PC-3 (cell line): ENCODE results near the gene TMEM18.

ENCODE experiments used
- EZH2 ChIP-seq: fragments of 300-600 bp; sonication (generic); IDR thresholded peaks from one replicate; pipeline ENCODE4 v1.6.1; 2017; ENCODE audit warnings: antibody characterized with exemption, mild to moderate bottlenecking, low read length; ENCODE audit not compliant: unreplicated experiment
- TF ChIP-seq, protein P1 (sequence below): fragments of 300-600 bp; sonication (generic); conservative IDR thresholded peaks from 2 replicates; pipeline ENCODE4 v1.5.1; 2017; ENCODE audit warnings: antibody characterized with exemption, low read depth, mild to moderate bottlenecking, low read length

DNA sequence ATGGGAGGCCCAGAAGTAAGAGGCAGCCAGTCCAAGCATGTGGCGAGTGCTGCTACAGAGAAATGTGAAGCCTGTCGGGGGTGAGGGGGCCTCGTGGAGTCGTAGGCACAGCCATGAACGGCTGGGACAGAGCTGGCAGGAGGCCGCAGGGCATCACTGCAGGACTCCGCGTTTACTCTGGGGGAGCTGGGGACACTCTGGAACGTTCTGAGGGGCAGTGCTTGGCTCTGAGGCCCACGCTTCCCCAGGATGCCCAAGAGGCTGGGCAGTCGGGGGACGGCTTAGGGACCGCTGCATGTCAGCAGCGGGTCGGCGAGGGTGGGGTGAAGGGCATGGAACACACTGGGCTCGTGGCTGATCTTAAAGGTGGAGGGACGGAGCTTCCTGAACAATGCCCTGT is 6.6 kb downstream of the TMEM18 start:
- TF ChIP-seq, protein P1, sequence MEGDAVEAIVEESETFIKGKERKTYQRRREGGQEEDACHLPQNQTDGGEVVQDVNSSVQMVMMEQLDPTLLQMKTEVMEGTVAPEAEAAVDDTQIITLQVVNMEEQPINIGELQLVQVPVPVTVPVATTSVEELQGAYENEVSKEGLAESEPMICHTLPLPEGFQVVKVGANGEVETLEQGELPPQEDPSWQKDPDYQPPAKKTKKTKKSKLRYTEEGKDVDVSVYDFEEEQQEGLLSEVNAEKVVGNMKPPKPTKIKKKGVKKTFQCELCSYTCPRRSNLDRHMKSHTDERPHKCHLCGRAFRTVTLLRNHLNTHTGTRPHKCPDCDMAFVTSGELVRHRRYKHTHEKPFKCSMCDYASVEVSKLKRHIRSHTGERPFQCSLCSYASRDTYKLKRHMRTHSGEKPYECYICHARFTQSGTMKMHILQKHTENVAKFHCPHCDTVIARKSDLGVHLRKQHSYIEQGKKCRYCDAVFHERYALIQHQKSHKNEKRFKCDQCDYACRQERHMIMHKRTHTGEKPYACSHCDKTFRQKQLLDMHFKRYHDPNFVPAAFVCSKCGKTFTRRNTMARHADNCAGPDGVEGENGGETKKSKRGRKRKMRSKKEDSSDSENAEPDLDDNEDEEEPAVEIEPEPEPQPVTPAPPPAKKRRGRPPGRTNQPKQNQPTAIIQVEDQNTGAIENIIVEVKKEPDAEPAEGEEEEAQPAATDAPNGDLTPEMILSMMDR, result no peak
- no peak for TF ChIP-seq EZH2
